ENCODE measurements around the gene CRBN. TPM values are rescaled to one million over a fixed set of nuclear protein-coding genes. Genes with fewer than 3 reads are reported as not detected.

CRBN gene
- 85.1 TPM for polyA plus RNA-seq (ENCODE audit: insufficient read length)
- long read RNA-seq, donor 1, transcript CRBN-201 (11 exons, 2,206 nt) = major isoform, 14 of 19 reads
- long read RNA-seq, donor 1, partial matches to known transcripts = 0 of 19 reads
- long read RNA-seq, donor 1, other reads (novel, unspliced or antisense) = 0 of 19 reads
- long read RNA-seq, donor 2, full-length matches to known transcripts = 26 of 31 reads
- long read RNA-seq, donor 2, partial matches to known transcripts = 5 of 31 reads
- long read RNA-seq, donor 2, other reads (novel, unspliced or antisense) = 0 of 31 reads
- long read RNA-seq, donor 3, full-length matches to known transcripts = 19 of 19 reads
- long read RNA-seq, donor 3, partial matches to known transcripts = 0 of 19 reads
- long read RNA-seq, donor 3, other reads (novel, unspliced or antisense) = 0 of 19 reads
- long read RNA-seq, donor 4, partial matches to known transcripts = 0 of 1 reads
- long read RNA-seq, donor 4, other reads (novel, unspliced or antisense) = 0 of 1 reads
- long read RNA-seq, donor 5, transcript CRBN-201 (11 exons, 2,206 nt) = major isoform, 23 of 33 reads
- long read RNA-seq, donor 5, partial matches to known transcripts = 0 of 33 reads
- long read RNA-seq, donor 5, other reads (novel, unspliced or antisense) = 0 of 33 reads
- long read RNA-seq, donor 6, transcript CRBN-201 (11 exons, 2,206 nt) = major isoform, 13 of 19 reads
- long read RNA-seq, donor 6, partial matches to known transcripts = 0 of 19 reads
- long read RNA-seq, donor 6, other reads (novel, unspliced or antisense) = 0 of 19 reads
- long read RNA-seq, donor 7, full-length matches to known transcripts = 43 of 43 reads
- long read RNA-seq, donor 7, partial matches to known transcripts = 0 of 43 reads
- long read RNA-seq, donor 7, other reads (novel, unspliced or antisense) = 0 of 43 reads
- long read RNA-seq, donor 8, full-length matches to known transcripts = 10 of 24 reads
- long read RNA-seq, donor 8, partial matches to known transcripts = 14 of 24 reads
- long read RNA-seq, donor 8, other reads (novel, unspliced or antisense) = 0 of 24 reads

GRCh38 chr3:3179407-3180094 lies at the start of gene CRBN:
TSS of gene CRBN (minus strand) at chr3:3179691. CDS start at chr3:3179687, 4 bp downstream.
- peak; percentile 85 for DNase-seq

DNA sequence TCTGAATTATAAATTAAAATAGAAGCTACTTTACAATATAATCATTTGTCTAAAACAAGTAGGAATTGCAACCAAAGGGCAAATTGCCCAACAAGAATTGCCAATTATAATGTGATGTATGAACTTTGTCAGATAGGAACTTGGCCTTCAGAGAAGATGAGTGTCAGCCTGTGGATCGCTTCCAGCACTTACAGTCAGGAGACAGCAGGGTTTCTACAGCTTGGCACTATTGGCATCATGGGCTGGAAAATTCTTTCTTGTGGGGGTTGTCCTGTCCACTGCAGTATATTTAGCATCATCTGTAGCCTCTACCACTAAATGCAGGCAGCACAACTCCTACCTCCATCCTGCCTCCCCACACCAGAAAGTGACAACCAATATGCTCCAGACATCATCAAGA lies 48.1 kb upstream of the CRBN start:
- DNase-seq = no peak

- no peak for DNase-seq
Measured at GRCh38 chr3:3221528-3221927, 42.0 kb upstream of the CRBN start.

DNA sequence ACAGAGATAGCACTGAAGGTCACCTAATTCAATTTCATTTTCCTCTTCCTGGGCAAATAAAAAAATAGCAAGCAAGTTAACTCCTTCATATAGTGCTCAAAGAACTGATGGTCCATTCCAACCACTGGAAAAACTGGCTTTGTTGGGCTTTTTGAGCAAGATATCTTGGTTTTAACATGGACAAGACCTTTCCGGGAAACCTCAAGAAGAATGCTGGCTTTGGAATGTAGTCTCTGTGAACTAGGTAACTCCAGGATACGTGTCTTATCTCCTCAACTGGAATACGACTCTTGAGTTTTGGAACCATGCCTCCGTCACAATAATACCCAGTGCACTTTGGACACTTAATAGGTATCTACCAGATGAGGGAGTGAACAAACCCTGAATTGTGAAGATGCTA lies 36.9 kb upstream of the CRBN start:
- DNase-seq = no peak

DNA sequence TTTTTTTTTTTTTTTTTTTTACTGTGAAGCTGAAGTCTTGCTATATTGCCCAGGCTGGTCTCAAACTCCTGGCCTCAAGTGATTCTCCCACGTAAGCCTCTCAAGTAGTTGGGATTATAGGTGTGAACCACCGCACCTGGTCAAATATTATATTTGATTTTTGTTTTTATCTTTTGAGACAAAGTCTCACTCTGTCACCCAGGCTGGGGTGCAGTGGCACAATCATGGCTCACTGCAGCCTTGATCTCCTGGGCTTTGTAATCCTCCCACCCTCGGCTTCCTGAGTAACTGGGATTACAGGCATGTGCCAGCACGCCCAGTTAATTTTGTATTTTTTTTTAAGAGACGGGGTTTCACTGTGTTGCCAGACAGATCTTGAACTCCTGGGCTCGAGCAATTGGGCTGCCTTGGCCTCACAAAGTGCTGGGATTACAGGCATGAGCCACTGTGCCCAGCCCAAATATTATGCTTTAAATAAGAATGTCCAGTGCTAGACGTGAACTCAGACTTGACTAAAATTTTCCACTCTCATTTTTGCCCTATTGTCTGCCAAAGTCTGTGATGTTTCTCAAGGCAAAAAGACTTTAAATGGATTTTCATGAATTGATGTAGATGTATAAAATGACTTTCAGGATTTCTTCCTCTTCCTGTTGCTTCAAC lies 33.4 kb upstream of the CRBN start:
- DNase-seq = no peak

DNA sequence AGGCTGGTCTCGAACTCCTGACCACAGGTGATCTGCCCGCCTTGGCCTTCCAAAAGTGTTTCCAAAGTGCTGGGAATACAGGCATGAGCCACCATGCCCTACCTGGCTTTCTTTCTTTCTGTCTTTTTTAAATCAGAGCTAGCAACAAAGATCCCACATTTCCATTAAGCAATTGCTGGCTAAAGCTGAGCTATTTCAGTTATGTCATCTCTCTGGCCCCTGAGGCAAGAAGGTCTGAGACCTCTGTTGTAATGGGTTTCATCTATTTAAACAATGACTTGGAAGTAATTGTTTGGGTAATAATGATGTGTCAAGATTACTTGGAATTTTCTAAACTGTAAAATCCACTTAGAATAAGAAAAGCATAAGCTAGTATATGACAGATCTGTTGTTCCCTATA lies 30.2 kb upstream of the CRBN start:
- no peak for DNase-seq

DNA sequence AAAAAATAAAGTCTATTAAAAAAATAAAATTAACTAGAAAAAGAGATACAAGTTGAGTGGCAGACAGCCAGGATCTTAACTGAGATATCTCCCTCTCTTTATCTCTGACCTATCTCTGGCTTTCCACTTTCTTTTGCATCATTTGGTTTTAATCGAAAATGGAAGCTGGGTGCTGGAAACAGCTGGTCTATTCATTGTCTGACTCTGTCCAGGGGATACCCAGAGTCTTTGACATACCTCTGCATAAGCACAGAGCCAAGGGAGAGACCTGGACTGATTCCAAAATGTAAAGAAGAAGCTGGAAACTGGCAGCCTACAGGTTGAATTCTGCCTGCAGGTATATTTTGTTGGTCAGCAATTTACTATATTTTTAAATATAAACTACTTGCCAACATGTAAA lies 29.6 kb upstream of the CRBN start:
- DNase-seq = no peak

GRCh38 chr3:3201611-3202010 lies 22.1 kb upstream of the CRBN start:
- no peak for DNase-seq

DNA sequence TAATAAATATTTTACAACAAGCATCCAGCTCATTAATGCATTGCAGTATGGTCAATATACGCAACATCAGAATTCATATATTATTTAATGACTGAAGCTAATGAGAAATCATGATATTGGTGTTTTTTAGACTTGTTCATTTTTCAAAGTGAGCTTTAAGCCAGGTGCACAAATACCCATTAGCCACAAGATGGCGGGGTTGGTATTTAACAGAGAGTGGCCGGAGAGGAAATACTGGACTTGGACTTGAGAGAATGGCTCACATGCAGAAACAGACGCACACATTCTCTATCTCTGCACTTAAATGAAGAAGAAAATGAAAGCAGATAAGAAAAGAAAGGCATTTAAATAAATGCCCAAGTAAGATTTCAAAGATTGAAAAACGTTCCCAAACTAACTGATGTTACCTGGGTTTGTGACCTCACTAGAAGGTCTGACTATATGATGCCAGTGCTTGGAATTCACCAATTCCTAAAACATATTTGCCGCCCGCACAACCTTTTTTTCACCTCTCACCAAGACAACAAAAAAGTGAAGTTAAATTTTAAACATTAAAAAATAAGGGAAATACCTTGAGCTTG lies 21.2 kb upstream of the CRBN start:
- DNase-seq = peak; percentile 79

- no peak for DNase-seq
Measured at GRCh38 chr3:3199306-3199705, 19.8 kb upstream of the CRBN start.

- no peak for DNase-seq
Measured at GRCh38 chr3:3196148-3196861, 16.8 kb upstream of the CRBN start.

DNA sequence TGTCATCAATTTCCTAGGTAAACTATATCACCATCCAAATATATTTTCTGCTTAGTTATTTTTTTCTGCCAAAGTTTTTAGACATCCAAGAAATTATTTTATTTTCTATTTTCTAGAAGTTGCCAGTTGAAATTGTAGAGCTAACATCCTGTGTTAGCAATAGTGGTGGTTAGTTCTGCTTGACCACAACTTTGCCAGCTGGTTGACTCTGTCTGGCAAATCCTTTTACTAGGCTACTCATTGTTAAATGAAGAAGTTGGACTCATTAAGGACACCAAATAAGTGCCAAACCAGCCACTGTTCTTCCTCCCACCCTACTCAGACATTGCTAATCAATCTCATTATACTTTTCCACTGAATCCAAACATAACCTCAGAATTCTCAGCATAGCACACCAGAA lies 15.4 kb upstream of the CRBN start:
- no peak for DNase-seq

DNA sequence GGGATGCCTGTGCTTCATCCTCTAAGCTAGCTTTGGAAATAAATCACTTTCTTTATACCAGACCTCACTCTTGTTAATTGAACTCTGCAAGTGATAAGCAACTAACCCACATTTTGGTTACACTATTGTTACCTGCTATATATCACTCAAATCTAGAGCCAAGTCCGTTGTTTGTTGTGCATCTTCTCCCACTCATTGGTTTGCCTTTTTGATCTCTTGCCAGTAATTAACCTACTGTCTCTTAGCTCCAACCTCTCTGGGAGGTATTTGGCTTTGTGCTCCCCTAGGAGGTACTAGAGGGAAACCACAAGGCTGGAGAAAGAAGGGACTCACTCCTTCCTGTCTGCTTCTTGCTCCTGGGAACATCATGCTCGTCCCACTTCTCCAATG lies 12.8 kb upstream of the CRBN start:
- DNase-seq = no peak

- no peak for DNase-seq
Measured at GRCh38 chr3:3191675-3192285, 12.3 kb upstream of the CRBN start.

DNA sequence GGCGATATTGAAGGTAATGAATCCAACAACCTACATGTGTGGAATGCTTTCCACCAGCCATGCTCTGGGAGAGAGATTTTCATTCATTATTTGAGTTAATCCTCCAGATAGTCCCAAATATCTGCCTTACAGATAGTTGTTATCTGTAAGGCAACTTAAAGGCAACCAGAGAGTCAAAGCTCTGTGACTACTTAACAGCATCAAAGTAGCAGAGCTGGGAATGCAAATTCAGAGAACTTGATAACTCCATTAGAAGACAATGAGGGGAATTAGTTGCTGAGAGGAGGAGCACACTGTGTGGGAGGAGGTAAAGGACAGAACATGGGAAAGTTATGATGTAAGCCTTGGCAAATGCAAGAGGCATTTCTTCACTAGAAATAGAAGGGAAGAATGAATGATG lies 10.5 kb upstream of the CRBN start:
- DNase-seq = no peak

DNA sequence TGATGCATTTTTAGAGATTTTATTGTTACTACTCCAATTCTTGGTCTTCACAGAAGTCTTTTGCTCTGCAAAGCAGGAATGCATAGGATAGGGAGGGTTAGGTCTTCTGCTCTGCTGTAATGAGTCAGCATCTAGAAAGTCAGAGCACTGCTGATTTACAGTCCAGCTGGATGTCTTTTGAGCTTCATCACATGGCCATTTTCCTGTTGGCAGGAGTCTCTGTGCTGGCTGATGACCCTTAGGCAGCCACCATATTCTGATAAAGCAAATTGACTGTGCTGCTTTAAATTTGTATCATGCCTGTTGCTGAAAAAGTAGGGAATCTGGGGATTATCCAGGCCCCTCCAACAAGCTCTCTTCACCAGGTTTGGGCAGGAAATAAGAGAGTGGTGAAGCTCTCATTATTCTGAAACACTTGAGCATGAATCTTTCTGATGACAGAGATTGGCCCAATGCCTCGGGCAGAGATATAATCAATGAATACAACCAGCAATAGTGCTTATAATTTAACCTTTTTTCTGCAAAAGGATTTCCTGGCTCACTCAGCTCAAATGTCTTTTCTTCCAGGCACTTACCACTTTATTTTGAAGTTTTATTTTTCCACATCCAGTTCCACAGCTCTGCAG lies 9.7 kb upstream of the CRBN start:
- no peak for DNase-seq

DNA sequence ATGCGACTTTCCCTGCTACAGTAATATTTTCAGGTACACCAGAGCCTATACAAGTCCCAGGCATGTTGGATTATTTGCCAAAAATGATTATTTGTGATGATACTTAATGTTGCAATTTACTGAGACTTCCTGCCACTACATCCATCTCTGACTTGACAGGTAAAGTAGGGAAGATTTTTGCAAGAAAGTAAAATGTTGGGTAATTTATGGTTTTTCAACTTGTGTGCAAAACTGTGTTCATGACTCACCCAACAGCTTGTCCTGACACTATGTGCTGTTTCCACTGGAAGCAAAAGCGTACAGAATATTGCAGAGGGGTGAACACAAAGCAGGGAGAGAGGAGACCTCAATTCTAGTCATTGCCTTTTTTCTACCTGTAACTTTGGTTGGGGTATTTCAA lies 5.4 kb upstream of the CRBN start:
- no peak for DNase-seq

- no peak for DNase-seq
Measured at GRCh38 chr3:3180456-3180855, 965 bp upstream of the CRBN start.

DNA sequence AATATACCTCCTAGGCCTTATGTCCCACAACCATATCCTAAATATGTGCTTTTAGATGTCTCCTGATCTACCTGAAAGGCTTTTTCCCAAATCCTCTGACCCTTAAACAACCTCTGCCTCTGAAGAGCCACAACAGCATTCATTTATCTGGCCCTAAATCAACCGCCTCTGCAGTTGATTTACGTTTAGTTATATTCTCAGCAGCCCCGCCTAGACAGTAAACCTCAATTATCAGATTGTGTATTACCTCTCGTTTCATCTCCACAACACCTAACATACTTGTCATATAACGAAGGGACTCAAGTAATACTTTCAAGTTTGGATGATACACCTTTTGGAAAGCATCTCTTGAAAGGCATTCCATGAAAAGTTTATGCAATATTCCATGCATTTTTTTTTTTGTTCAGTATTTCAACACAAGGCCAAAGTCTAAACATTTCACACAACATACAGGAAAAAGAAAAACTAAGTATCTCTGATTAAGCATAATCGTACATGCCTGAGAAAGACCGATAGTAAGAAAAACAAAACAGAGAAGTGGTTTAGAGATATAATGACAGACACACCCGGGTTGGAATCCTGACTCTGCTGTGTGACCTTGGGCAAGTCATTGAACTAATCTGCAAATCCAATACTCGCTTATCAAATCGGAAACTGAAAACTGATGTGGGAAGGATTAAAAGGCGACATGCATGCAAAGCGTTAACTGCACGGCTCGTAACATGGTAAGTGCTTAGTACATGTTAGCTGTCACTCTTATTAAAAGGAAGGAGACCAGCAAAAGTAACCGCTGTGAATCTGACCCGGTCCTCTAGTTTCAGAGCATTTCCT lies 778 bp downstream of the CRBN start:
- DNase-seq = no peak
